Left lung (tissue), 10 donors: ENCODE results near the gene ZNF319. TPM values are rescaled to one million over a fixed set of nuclear protein-coding genes. Genes with fewer than 3 reads are reported as not detected.

Experiments
- ATAC-seq: fragments of 200-7000 bp; cut with Tn5 transposase; one replicate; pipeline ENCODE4 v1.9.1; 2020; ENCODE audit warnings: moderate library complexity
- DNase-seq, 4 donors: peaks; one replicate each; pipeline ENCODE4 v3.0.0-alpha.2; 2013 to 2020
- H3K27ac ChIP-seq, 2 donors: fragments of 200-600 bp; sonication (generic) in 1 of 2; one replicate each; pipeline versions ENCODE4 v1.5.0 to v1.8.0; 2020 to 2021
- H3K27me3 ChIP-seq, 2 donors: fragments of 200-600 bp; sonication (generic) in 1 of 2; one replicate each; pipeline versions ENCODE4 v1.5.0 to v1.8.0; 2020 to 2021
- H3K36me3 ChIP-seq, 2 donors: fragments of 200-600 bp; sonication (generic) in 1 of 2; one replicate each; pipeline versions ENCODE4 v1.5.0 to v1.8.0; 2020 to 2021
- H3K4me1 ChIP-seq, 2 donors: fragments of 200-600 bp; one replicate each; pipeline ENCODE4 v1.8.0; 2021
- H3K4me3 ChIP-seq, 2 donors: fragments of 200-600 bp; sonication (generic) in 1 of 2; one replicate each; pipeline versions ENCODE4 v1.5.0 to v1.8.0; 2020 to 2021; ENCODE audit warnings: mild to moderate bottlenecking in 1 of 2
- H3K9me3 ChIP-seq, 2 donors: fragments of 200-600 bp; sonication (generic) in 1 of 2; one replicate each; pipeline versions ENCODE4 v1.5.0 to v1.8.0; 2020 to 2021
- CTCF ChIP-seq, 2 donors: fragments of 200-600 bp; sonication (generic) in 1 of 2; IDR thresholded peaks; one replicate each; pipeline versions ENCODE4 v1.5.0 to v1.8.0; 2021; ENCODE audit warnings: antibody characterized with exemption in 2 of 2
- intact Hi-C, 2 donors: fragments of 100-400 bp; cut with DNase I; formaldehyde crosslinking; loops; one replicate each; pipeline versions ENCODE4 v1.11.2 to v1.14.2; 2022
- polyA plus RNA-seq, 6 donors: library from polyadenylated mRNA; unstranded; fragments of 120-200 nt; gene quantifications; one replicate each; pipeline ENCODE4 v1.2.1, GENCODE V29; 2013; ENCODE audit not compliant: insufficient read length in 6 of 6
- total RNA-seq, 2 donors: library from RNA; stranded (reverse); fragmentation: NEBNext Ultra II Directional; extraction: Animal tissue kit (Norgen Biotek cat#: 25700); gene quantifications; one replicate each; pipeline ENCODE4 v1.2.1, GENCODE V29; 2021
- donor health status: DM: no; HTN: yes; CAD: no.
- donor health status: DM: no; HTN: no; CAD: no.

The ZNF319 gene
- total and polyA plus RNA-seq, 8 donors: 7.8 to 12.0 (median 10.7) TPM

GRCh38 chr16:58028541-58029070 lies 28.1 kb upstream of the ZNF319 start:
- Histone ChIP-seq H3K27me3 (peaks cover 0 to 45% of the 10 kb centered on the region in 2 donors), H3K36me3 (no peaks in the 10 kb centered on the region), H3K9me3 (no peaks in the 10 kb centered on the region), H3K4me3 (no peak overlapping the region), H3K4me1 (peaks cover 25 to 80% of the 10 kb centered on the region in 2 donors), H3K27ac (peak overlapping the region in 1 of 2 donors; percentile 18)
- no peak for TF ChIP-seq CTCF (IDR thresholded peaks at IDR 0.05)
- intact Hi-C loops: loop anchor here in 1 of 2 donors (10.0 kb wide), 1 partner anchor 96 kb away; the partner anchor contains the start of gene CFAP20
- ATAC-seq (no peak), DNase-seq (peak in 1 of 4 donors; percentile 24)

- Histone ChIP-seq H3K27me3 (peaks cover 0 to 45% of the 10 kb centered on the region in 2 donors), H3K27ac (peak overlapping the region in 1 of 2 donors; percentile 80), H3K9me3 (no peaks in the 10 kb centered on the region), H3K4me3 (peak overlapping the region in 1 of 2 donors; percentile 68), H3K4me1 (peaks cover 26 to 83% of the 10 kb centered on the region in 2 donors), H3K36me3 (no peaks in the 10 kb centered on the region)
- no peak for ATAC-seq
- intact Hi-C loops: loop anchor here in 1 of 2 donors (10.0 kb wide), 1 partner anchor 97 kb away; the partner anchor contains the start of gene CFAP20
- TF ChIP-seq CTCF (IDR thresholded peaks at IDR 0.05): no peak
- no peak for DNase-seq
These were observed 27.5 kb upstream of the ZNF319 start for GRCh38 chr16:58027916-58028455.

DNA sequence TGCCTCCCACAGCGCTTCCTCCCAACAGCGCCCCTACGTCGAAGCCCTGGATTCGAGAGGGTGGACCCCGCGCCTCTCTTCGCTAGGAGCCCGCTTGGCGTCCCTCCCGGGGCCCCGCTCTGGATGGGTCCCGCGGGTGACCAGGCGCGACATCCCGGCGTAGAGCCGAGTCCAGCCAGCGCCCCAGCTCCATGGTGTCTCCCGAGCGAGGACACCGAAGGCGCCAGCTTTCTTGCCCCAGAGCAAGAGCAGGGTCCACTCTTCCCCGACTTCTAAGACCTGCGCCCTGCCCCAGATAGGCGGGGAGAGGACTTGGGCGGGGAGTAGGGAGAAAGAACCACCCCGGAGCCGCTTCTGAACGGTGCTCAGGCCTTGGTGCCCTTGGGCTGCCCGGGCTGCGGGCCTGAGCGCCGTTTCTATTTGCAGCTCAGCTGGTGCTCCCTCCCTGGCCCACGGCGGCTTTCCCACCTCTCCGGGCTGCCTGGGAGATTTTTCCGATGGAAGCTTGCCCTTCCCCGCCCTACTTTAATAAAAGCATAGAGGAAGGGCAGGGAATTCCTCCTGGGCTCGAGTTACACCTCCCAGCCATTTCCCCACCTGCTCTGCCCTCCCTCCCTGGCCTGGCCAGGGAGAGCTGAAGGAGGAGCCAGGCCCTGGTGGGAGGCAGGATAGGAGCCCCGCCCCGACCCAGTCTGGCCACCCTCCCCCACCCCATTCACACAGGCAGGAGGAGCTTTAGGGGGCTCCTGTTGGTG lies 26.9 kb upstream of the ZNF319 start:
- peak overlapping the region; percentile 66 to 68 for H3K4me3 ChIP-seq
- no peak for TF ChIP-seq CTCF (IDR thresholded peaks at IDR 0.05)
- DNase-seq (peak in 3 of 4 donors; percentile 61 to 81 (median 63)), ATAC-seq (peak; percentile 56)
- peak overlapping the region; percentile 62 to 80 for H3K27ac ChIP-seq
- intact Hi-C loops: loop anchor here in 1 of 2 donors (10.0 kb wide), 1 partner anchor 97 kb away; the partner anchor contains the start of gene CFAP20
- H3K9me3 ChIP-seq: no peaks in the 10 kb centered on the region
- no peaks in the 10 kb centered on the region for H3K36me3 ChIP-seq
- peaks cover 0 to 45% of the 10 kb centered on the region in 2 donors for H3K27me3 ChIP-seq
- H3K4me1 ChIP-seq: peaks cover 25 to 83% of the 10 kb centered on the region in 2 donors

- DNase-seq: peak in 2 of 4 donors; percentile 39 to 83
- peak; percentile 2 for ATAC-seq
These were observed 26.3 kb upstream of the ZNF319 start for GRCh38 chr16:58026705-58027160.

More at GRCh38 chr16:58026705-58027160, 26.3 kb upstream of the ZNF319 start:
- TF ChIP-seq CTCF (IDR thresholded peaks at IDR 0.05): no peak
- Histone ChIP-seq H3K9me3 (no peaks in the 10 kb centered on the region), H3K27ac (peak overlapping the region; percentile 62 to 80), H3K36me3 (no peaks in the 10 kb centered on the region), H3K4me1 (peaks cover 27 to 84% of the 10 kb centered on the region in 2 donors), H3K4me3 (peak overlapping the region; percentile 66 to 68), H3K27me3 (peaks cover 0 to 45% of the 10 kb centered on the region in 2 donors)
- intact Hi-C loops: loop anchor here in 1 of 2 donors (10.0 kb wide), 1 partner anchor 98 kb away; the partner anchor contains the start of gene CFAP20
